GM12891 (cell line): ENCODE results near the gene NDUFAF4.

Source experiments
- POLR2A ChIP-seq: IDR thresholded peaks from 2 replicates; pipeline ENCODE4 v1.6.1; 2011; ENCODE audit warnings: low read depth, low read length, control low read depth
- POLR2AphosphoS5 ChIP-seq: IDR thresholded peaks from 2 replicates; pipeline ENCODE4 v1.6.1; 2011; ENCODE audit warnings: low read depth, low read length, control low read depth
- TAF1 ChIP-seq: IDR thresholded peaks from 2 replicates; pipeline ENCODE4 v1.6.1; 2011; ENCODE audit warnings: low read depth, low read length, control low read depth

- TF ChIP-seq TAF1 (no peak), POLR2AphosphoS5 (no peak), POLR2A (no peak)
Measured at GRCh38 chr6:96929741-96930140, 32.0 kb upstream of the NDUFAF4 start.
